K562 treated with DMSO at 1 percent for 24 hours (cell line): Measurements from ENCODE around the gene CASR. TPM values are rescaled to one million over a fixed set of nuclear protein-coding genes. Genes with fewer than 3 reads are reported as not detected.

Experiments
- total RNA-seq: library from RNA; unstranded; fragments of 300-600 nt; gene quantifications from 2 replicates; pipeline ENCODE4 v1.2.3, GENCODE V29; 2022; ENCODE audit warnings: low read depth; ENCODE audit not compliant: insufficient read depth

Gene CASR, protein sequence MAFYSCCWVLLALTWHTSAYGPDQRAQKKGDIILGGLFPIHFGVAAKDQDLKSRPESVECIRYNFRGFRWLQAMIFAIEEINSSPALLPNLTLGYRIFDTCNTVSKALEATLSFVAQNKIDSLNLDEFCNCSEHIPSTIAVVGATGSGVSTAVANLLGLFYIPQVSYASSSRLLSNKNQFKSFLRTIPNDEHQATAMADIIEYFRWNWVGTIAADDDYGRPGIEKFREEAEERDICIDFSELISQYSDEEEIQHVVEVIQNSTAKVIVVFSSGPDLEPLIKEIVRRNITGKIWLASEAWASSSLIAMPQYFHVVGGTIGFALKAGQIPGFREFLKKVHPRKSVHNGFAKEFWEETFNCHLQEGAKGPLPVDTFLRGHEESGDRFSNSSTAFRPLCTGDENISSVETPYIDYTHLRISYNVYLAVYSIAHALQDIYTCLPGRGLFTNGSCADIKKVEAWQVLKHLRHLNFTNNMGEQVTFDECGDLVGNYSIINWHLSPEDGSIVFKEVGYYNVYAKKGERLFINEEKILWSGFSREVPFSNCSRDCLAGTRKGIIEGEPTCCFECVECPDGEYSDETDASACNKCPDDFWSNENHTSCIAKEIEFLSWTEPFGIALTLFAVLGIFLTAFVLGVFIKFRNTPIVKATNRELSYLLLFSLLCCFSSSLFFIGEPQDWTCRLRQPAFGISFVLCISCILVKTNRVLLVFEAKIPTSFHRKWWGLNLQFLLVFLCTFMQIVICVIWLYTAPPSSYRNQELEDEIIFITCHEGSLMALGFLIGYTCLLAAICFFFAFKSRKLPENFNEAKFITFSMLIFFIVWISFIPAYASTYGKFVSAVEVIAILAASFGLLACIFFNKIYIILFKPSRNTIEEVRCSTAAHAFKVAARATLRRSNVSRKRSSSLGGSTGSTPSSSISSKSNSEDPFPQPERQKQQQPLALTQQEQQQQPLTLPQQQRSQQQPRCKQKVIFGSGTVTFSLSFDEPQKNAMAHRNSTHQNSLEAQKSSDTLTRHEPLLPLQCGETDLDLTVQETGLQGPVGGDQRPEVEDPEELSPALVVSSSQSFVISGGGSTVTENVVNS
- not detected in 2 replicates for total RNA-seq

DNA sequence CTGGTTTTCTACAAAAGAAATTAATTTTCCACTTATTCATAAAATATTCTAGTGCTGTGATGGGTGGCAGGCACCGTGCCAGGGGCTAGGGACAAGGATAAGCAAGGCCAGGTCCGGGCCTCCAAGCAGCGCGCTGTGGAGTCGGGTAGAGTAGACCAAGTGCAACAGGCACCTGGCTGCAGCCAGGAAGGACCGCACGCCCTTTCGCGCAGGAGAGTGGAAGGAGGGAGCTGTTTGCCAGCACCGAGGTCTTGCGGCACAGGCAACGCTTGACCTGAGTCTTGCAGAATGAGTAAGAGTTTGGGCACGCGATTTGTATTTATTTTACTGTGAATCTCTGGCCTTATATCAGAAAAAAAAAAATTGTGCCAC is at the start of gene CASR:
Gene CASR, plus strand, starts transcription at position 148 of the 372 bp plus-strand sequence. CDS start 70,522 bp downstream, outside the sequence.

GRCh38 chr3:122324871-122325323 is 141.4 kb downstream of the CASR start, which contains the start of gene CSTA:
TSS of gene CSTA (plus strand) at chr3:122325248. CDS start at chr3:122325293, 45 bp downstream.

Other genes starting within 250 kb of the CASR start
- not detected in 2 replicates for gene ILDR1, start 161.4 kb upstream of the CASR start, total RNA-seq
- not detected in 2 replicates for gene CD86, start 128.3 kb upstream of the CASR start, total RNA-seq
- 10.2 and 10.9 TPM in 2 replicates for gene CSTA, start 141.6 kb downstream of the CASR start, total RNA-seq
- 17.5 and 19.8 TPM in 2 replicates for gene MIX23, start 199.6 kb downstream of the CASR start, total RNA-seq
- gene FAM162A, start 200.5 kb downstream of the CASR start, total RNA-seq: 9.8 and 12.6 TPM in 2 replicates
- gene WDR5B, start 232.4 kb downstream of the CASR start, total RNA-seq: 2.0 and 2.3 TPM in 2 replicates